Measurements from ENCODE around the gene ANKS4B.

ANKS4B gene

GRCh38 chr16:21281698-21282389, 48.3 kb downstream of the ANKS4B start (continued):
- TF ChIP-seq ZNF747 (tag by site-specific recombination; IDR thresholded peaks at IDR 0.05) (no peak), SCRT1 (tag by site-specific recombination; IDR thresholded peaks at IDR 0.05; ENCODE audit: borderline replicate concordance) (peak; percentile 97), ZXDB (tag by site-specific recombination; IDR thresholded peaks at IDR 0.05) (no peak), ZNF561 (tag by site-specific recombination; IDR thresholded peaks at IDR 0.05; ENCODE audit: borderline replicate concordance) (no peak), PRDM1 (tag by site-specific recombination; IDR thresholded peaks at IDR 0.05) (no peak), ZNF596 (tag by site-specific recombination; IDR thresholded peaks at IDR 0.05) (no peak), ZNF449 (tag by site-specific recombination; IDR thresholded peaks at IDR 0.05) (no peak), KLF8 (tag by site-specific recombination; IDR thresholded peaks at IDR 0.05) (no peak)

GRCh38 chr16:21283521-21284289, 50.2 kb downstream of the ANKS4B start:
- ChIA-PET POLR2A (no interaction called here), CTCF (interaction anchor here (0.6 to 1.2 kb wide), 4 partner anchors 9 to 748 kb away, joined by 3 to 4 read pairs (median 4); no protein-coding TSS in a partner anchor)
- no peaks in the 10 kb centered on the region for H3K36me3 ChIP-seq (ENCODE audit: control insufficient read depth in 2 of 2, insufficient read depth in 1 of 2, low read length in 2 of 2)
- H3K4me1 ChIP-seq (ENCODE audit: control insufficient read depth, insufficient read depth, low read length) = no peaks in the 10 kb centered on the region
- no peak overlapping the region for H3K27ac ChIP-seq (ENCODE audit: extremely low read depth, low read depth, low read length)
- no peaks in the 10 kb centered on the region for H3K9me3 ChIP-seq (ENCODE audit: control insufficient read depth, insufficient read depth, low read depth, low read length)
- H3K4me3 ChIP-seq (ENCODE audit: low read depth, low read length) = peak overlapping the region; percentile 51
- TF ChIP-seq ZIC2 (tag by site-specific recombination; IDR thresholded peaks at IDR 0.05) (peak; percentile 83), SP3 (tag by site-specific recombination; IDR thresholded peaks at IDR 0.05) (no peak), ZNF560 (tag by site-specific recombination; IDR thresholded peaks at IDR 0.05; ENCODE audit: borderline replicate concordance) (0 out of 2 replicates have a peak, but pooled peaks have one; percentile 7), GLIS2 (tag by site-specific recombination; IDR thresholded peaks at IDR 0.05) (peak; percentile 89), ZNF202 (tag by site-specific recombination; IDR thresholded peaks at IDR 0.05; ENCODE audit: borderline replicate concordance) (no peak), ZNF513 (tag by site-specific recombination; IDR thresholded peaks at IDR 0.05) (no peak), ZNF692 (tag by site-specific recombination; IDR thresholded peaks at IDR 0.05) (peak; percentile 96), ZBTB17 (tag by site-specific recombination; IDR thresholded peaks at IDR 0.05) (0 out of 2 replicates have a peak, but pooled peaks have one; percentile 13), ZSCAN30 (tag by site-specific recombination; IDR thresholded peaks at IDR 0.05) (no peak), GLI2 (tag by site-specific recombination; IDR thresholded peaks at IDR 0.05; ENCODE audit: borderline replicate concordance, low read depth) (no peak), ZNF148 (tag by site-specific recombination; IDR thresholded peaks at IDR 0.05; ENCODE audit: borderline replicate concordance) (no peak), FEZF1 (tag by site-specific recombination; IDR thresholded peaks at IDR 0.05) (no peak), ZFP37 (tag by site-specific recombination; IDR thresholded peaks at IDR 0.05) (no peak), ZNF585B (tag by site-specific recombination; IDR thresholded peaks at IDR 0.05) (no peak), ZBTB10 (tag by site-specific recombination; IDR thresholded peaks at IDR 0.05) (no peak), ZNF449 (tag by site-specific recombination; IDR thresholded peaks at IDR 0.05) (no peak; the same call in 1 of the 2 replicates), ZNF747 (tag by site-specific recombination; IDR thresholded peaks at IDR 0.05) (no peak)

All from HEK293 (cell line).